OCI-LY3 (cell line): ENCODE results near the gene DPYSL3.

ENCODE experiments used
- EZH2phosphoT487 ChIP-seq: fragments of 200-600 bp; shearing (Covaris generic); IDR thresholded peaks from 2 replicates; pipeline ENCODE4 v1.6.1; 2018; ENCODE audit warnings: antibody characterized with exemption, mixed run types, low read depth
- TF ChIP-seq, protein P1 (sequence below): fragments of 200-600, 300-600 bp; sonication (generic); IDR thresholded peaks from 2 replicates; pipeline ENCODE4 v1.5.1; 2014; ENCODE audit warnings: antibody characterized with exemption, low read length, low read depth

DNA sequence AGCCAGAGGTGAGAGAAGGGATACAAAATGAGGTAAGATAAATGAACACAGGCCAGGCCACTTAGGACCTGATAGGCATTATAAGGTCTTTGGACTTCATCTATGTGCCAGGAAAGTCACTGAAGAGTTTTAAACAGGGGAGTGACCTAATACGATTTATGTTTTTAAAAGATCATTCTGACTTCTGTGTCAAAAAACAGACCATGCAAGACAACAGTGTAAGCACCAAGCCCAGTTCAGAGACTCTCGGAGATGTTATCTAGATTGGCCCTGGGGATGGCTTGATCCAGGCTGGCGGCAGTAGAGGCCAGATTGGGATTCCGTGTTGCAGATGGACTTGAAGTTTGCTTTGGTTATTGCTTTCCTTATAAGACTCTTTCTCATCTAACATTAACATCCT is 43.0 kb upstream of the DPYSL3 start:
- no peak for TF ChIP-seq EZH2phosphoT487
- TF ChIP-seq, protein P1, sequence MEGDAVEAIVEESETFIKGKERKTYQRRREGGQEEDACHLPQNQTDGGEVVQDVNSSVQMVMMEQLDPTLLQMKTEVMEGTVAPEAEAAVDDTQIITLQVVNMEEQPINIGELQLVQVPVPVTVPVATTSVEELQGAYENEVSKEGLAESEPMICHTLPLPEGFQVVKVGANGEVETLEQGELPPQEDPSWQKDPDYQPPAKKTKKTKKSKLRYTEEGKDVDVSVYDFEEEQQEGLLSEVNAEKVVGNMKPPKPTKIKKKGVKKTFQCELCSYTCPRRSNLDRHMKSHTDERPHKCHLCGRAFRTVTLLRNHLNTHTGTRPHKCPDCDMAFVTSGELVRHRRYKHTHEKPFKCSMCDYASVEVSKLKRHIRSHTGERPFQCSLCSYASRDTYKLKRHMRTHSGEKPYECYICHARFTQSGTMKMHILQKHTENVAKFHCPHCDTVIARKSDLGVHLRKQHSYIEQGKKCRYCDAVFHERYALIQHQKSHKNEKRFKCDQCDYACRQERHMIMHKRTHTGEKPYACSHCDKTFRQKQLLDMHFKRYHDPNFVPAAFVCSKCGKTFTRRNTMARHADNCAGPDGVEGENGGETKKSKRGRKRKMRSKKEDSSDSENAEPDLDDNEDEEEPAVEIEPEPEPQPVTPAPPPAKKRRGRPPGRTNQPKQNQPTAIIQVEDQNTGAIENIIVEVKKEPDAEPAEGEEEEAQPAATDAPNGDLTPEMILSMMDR, result no peak
